Measurements from ENCODE around the gene PDE7B. TPM values are rescaled to one million over a fixed set of nuclear protein-coding genes. Genes with fewer than 3 reads are reported as not detected.

The PDE7B gene
- total and polyA plus RNA-seq, 2 of the 8 experiments (the other 6 are each of a cell fraction or from before 2014, with no cell fraction given): not detected

DNA sequence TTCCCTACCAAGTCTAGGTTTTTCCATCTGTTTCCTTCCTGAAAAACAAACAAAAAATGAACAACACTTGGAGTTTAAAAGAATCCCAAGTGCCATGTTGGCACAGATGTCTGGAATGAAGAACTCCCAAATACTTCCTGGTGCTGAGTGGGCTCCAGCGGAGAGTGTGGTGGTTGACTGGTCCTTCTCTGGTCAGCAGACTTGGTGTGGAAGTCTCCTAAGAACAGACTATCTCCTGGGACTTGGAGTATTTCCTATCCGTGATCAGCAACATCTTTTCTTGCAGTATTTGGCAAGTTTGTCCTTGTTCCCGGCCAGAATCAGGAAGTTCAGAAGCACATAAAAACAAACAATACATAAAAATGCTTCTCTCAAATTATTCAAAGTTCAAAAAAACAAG, 244.5 kb downstream of the PDE7B start:
- no peak for DNase-seq (ENCODE audit: low read depth in 1 of 2, low spot score in 2 of 2)
- Histone ChIP-seq H3K4me1 (replicated peaks in 1 of 4; ENCODE audit: control insufficient read depth in 3 of 4, insufficient read depth in 4 of 4, low read length in 3 of 4) (no peaks in the 10 kb centered on the region), H3K18ac (ENCODE audit: extremely low read depth, low read length) (no peak overlapping the region), H3K23ac (ENCODE audit: insufficient read length) (no peak overlapping the region), H4K91ac (replicated peaks; ENCODE audit: insufficient read length, low read length) (no peak overlapping the region), H3K4me2 (ENCODE audit: insufficient read depth in 1 of 2, low read depth in 2 of 2, low read length in 2 of 2) (no peak overlapping the region), H2BK5ac (ENCODE audit: low read depth, low read length) (no peak overlapping the region), H2AFZ (ENCODE audit: low read length) (no peak overlapping the region), H2BK15ac (ENCODE audit: low read length) (no peak overlapping the region), H3K23me2 (ENCODE audit: low read depth, low read length) (no peaks in the 10 kb centered on the region), H2BK12ac (ENCODE audit: low read depth, low read length) (no peak overlapping the region), H3K4me3 (ENCODE audit: extremely low read depth in 1 of 4, insufficient read depth in 2 of 4, low read depth in 3 of 4, low read length in 4 of 4) (no peak overlapping the region), H4K8ac (ENCODE audit: extremely low read depth, insufficient read depth, low read length) (no peak overlapping the region), H2AK5ac (ENCODE audit: low read depth, low read length) (no peak overlapping the region), H3K36me3 (ENCODE audit: control insufficient read depth in 2 of 4, insufficient read depth in 4 of 4, low read length in 3 of 4) (no peaks in the 10 kb centered on the region), H4K20me1 (replicated peaks in 1 of 2; ENCODE audit: control insufficient read depth in 1 of 2, insufficient read depth in 2 of 2, low read length in 2 of 2) (no peaks in the 10 kb centered on the region), H3K56ac (replicated peaks; ENCODE audit: insufficient read length, low read depth, low read length) (no peak overlapping the region), H4K5ac (ENCODE audit: insufficient read length, low read depth, low read length) (no peak overlapping the region), H3K79me1 (ENCODE audit: low read depth, low read length) (no peaks in the 10 kb centered on the region), H2BK120ac (replicated peaks; ENCODE audit: low read depth, low read length) (no peak overlapping the region), H3K27ac (ENCODE audit: low read depth, low read length) (no peak overlapping the region), H3K27me3 (replicated peaks in 1 of 4; ENCODE audit: control insufficient read depth in 3 of 4, extremely low read depth in 1 of 4, insufficient read depth in 3 of 4, low read length in 3 of 4) (peaks cover 0 to 2% (median 0%) of the 10 kb centered on the region in 4 experiments; a peak in 2 of 7 replicates), H3K9ac (replicated peaks in 1 of 4; ENCODE audit: extremely low read depth in 1 of 4, low read depth in 3 of 4, low read length in 3 of 4) (no peak overlapping the region), H3K9me3 (ENCODE audit: insufficient read depth in 2 of 2, low read depth in 1 of 2, low read length in 1 of 2) (no peaks in the 10 kb centered on the region), H3K14ac (ENCODE audit: insufficient read length) (no peak overlapping the region), H3K79me2 (ENCODE audit: control insufficient read depth in 1 of 2, insufficient read depth in 2 of 2, low read length in 2 of 2) (no peaks in the 10 kb centered on the region), H3K4ac (replicated peaks; ENCODE audit: insufficient read length, low read depth, low read length) (no peak overlapping the region), H2BK20ac (ENCODE audit: low read length) (no peak overlapping the region)
- 80% methylated on average over 3 of the region's 3 CpGs; no CpG with 5 or more reads in 1 of the 2 experiments for WGBS, 2 experiments (ENCODE audit: extremely low coverage in 1 of 2, insufficient coverage in 1 of 2, insufficient read length in 1 of 2, insufficient replicate concordance in 2 of 2, low coverage in 1 of 2, low lambda C conversion rate in 2 of 2, missing lambda C conversion rate in 1 of 2)
- POLR2A ChIA-PET (ENCODE audit: partially characterized antibody): no interaction called here
- FAIRE-seq: no peak
- CTCF ChIA-PET (ENCODE audit: partially characterized antibody): interaction anchor here (0.5 to 1.0 kb wide), 2 partner anchors 12 to 132 kb away, joined by 3 read pairs; no protein-coding TSS in a partner anchor
- no peak for TF ChIP-seq SUZ12 (IDR thresholded peaks at IDR 0.05; ENCODE audit: low read length)
- TF ChIP-seq, protein P1, sequence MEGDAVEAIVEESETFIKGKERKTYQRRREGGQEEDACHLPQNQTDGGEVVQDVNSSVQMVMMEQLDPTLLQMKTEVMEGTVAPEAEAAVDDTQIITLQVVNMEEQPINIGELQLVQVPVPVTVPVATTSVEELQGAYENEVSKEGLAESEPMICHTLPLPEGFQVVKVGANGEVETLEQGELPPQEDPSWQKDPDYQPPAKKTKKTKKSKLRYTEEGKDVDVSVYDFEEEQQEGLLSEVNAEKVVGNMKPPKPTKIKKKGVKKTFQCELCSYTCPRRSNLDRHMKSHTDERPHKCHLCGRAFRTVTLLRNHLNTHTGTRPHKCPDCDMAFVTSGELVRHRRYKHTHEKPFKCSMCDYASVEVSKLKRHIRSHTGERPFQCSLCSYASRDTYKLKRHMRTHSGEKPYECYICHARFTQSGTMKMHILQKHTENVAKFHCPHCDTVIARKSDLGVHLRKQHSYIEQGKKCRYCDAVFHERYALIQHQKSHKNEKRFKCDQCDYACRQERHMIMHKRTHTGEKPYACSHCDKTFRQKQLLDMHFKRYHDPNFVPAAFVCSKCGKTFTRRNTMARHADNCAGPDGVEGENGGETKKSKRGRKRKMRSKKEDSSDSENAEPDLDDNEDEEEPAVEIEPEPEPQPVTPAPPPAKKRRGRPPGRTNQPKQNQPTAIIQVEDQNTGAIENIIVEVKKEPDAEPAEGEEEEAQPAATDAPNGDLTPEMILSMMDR (IDR thresholded peaks at IDR 0.05; ENCODE audit: control extremely low read depth in 1 of 3, insufficient read depth in 1 of 3, low read depth in 1 of 3, low read length in 3 of 3): no peak
- TF ChIP-seq FOSL1 (IDR thresholded peaks at IDR 0.05; ENCODE audit: insufficient read depth, low read depth, low read length): no peak
- TF ChIP-seq POLR2AphosphoS5 (IDR thresholded peaks at IDR 0.05; ENCODE audit: low read depth, low read length): no peak
- no peak for TF ChIP-seq RAD21 (IDR thresholded peaks at IDR 0.05 in 1 of 2, conservative IDR thresholded peaks at IDR 0.05 in 1 of 2; ENCODE audit: low read depth in 2 of 2, low read length in 2 of 2)
- no peak for TF ChIP-seq PHF8 (conservative IDR thresholded peaks at IDR 0.05; ENCODE audit: low read depth, low read length)
- TF ChIP-seq JUND (IDR thresholded peaks at IDR 0.05; ENCODE audit: low read length): no peak
- TF ChIP-seq HDAC2 (IDR thresholded peaks at IDR 0.05; ENCODE audit: borderline replicate concordance in 1 of 2, low read depth in 2 of 2, low read length in 2 of 2): no peak
- TF ChIP-seq TEAD4 (IDR thresholded peaks at IDR 0.05; ENCODE audit: low read depth, low read length): no peak
- no peak for TF ChIP-seq BCL11A (IDR thresholded peaks at IDR 0.05; ENCODE audit: low read depth in 2 of 2, low read length in 2 of 2)
- TF ChIP-seq CTBP2 (IDR thresholded peaks at IDR 0.05; ENCODE audit: borderline replicate concordance, insufficient read depth, insufficient read length, low read length): no peak

Measured in H1 (cell line).